Measurements from ENCODE around the gene ABTB2.

ABTB2 gene

GRCh38 chr11:34280945-34281872, 76.6 kb downstream of the ABTB2 start:
- no peak for DNase-seq

GRCh38 chr11:34278693-34279297, 79.0 kb downstream of the ABTB2 start:
- DNase-seq: no peak

GRCh38 chr11:34278175-34278574, 79.6 kb downstream of the ABTB2 start:
- DNase-seq: no peak

GRCh38 chr11:34277171-34277570, 80.6 kb downstream of the ABTB2 start:
- no peak for DNase-seq

GRCh38 chr11:34276352-34276864, 81.4 kb downstream of the ABTB2 start:
- no peak for DNase-seq

GRCh38 chr11:34275486-34275885, 82.3 kb downstream of the ABTB2 start:
- DNase-seq: no peak

- no peak for DNase-seq
These were observed 83.0 kb downstream of the ABTB2 start for GRCh38 chr11:34274712-34275398.

GRCh38 chr11:34273099-34273498, 84.7 kb downstream of the ABTB2 start:
- no peak for DNase-seq

GRCh38 chr11:34271727-34272126, 86.1 kb downstream of the ABTB2 start:
- no peak for DNase-seq

GRCh38 chr11:34270711-34271110, 87.1 kb downstream of the ABTB2 start:
- no peak for DNase-seq

GRCh38 chr11:34269694-34270245, 88.0 kb downstream of the ABTB2 start:
- DNase-seq: no peak

- no peak for DNase-seq
These were observed 88.8 kb downstream of the ABTB2 start for GRCh38 chr11:34268906-34269430.

GRCh38 chr11:34267417-34267816, 90.4 kb downstream of the ABTB2 start:
- no peak for DNase-seq

- no peak for DNase-seq
These were observed 90.8 kb downstream of the ABTB2 start for GRCh38 chr11:34267013-34267412.

GRCh38 chr11:34266090-34266912, 91.5 kb downstream of the ABTB2 start:
- DNase-seq: no peak

GRCh38 chr11:34264303-34265110, 93.3 kb downstream of the ABTB2 start:
- no peak for DNase-seq

GRCh38 chr11:34263441-34264091, 94.2 kb downstream of the ABTB2 start:
- no peak for DNase-seq

- no peak for DNase-seq
These were observed 95.2 kb downstream of the ABTB2 start for GRCh38 chr11:34262531-34263081.

GRCh38 chr11:34261820-34262219, 96.0 kb downstream of the ABTB2 start:
- DNase-seq: no peak

GRCh38 chr11:34261095-34261494, 96.7 kb downstream of the ABTB2 start:
- no peak for DNase-seq

Data from NCI-H1694 treated with DMSO at 0.1 percent for 48 hours (cell line).